Esophagus muscularis mucosa (tissue), 3 donors: Measurements from ENCODE around the gene ZSWIM6.

ENCODE experiments used
- POLR2A ChIP-seq: fragments of 450-650 bp; IDR thresholded peaks from one replicate; pipeline ENCODE4 v1.6.1; 2017; ENCODE audit warnings: antibody characterized with exemption, moderate library complexity, mild to moderate bottlenecking, low read depth
- POLR2AphosphoS5 ChIP-seq, 2 donors: sonication (generic); formaldehyde crosslinking; IDR thresholded peaks; one replicate each; pipeline ENCODE4 v1.6.1; 2017; ENCODE audit warnings: antibody characterized with exemption in 2 of 2
- TF ChIP-seq, protein P1 (sequence below), 3 experiments: fragments of 200-600 bp in 2 of 3; fragments of 450-650 bp in 1 of 3; sonication (generic) in 2 of 3; IDR thresholded peaks; one replicate each; pipeline ENCODE4 v1.5.1; 2017 to 2019; ENCODE audit warnings: antibody characterized with exemption in 3 of 3, mild to moderate bottlenecking in 2 of 3, moderate library complexity in 1 of 3

DNA sequence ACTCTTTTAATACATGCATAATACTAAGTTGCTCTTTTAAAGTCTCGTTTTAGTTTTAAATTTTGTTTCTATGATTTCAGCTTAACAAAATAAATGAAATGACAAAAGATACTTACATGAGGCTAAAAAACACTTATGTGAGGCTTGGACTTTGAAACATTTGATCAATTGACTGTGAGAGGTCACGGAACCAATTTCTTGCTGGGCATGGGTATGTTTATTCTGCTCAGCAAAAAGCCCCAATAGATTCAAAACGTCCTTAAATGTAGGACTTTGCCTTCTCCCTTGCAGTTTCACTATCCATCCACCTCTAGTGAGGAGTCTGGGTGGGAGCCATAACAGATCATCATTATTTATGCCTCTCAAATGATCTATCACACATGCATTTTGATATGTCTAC, 191.9 kb downstream of the ZSWIM6 start:
- TF ChIP-seq, protein P1, sequence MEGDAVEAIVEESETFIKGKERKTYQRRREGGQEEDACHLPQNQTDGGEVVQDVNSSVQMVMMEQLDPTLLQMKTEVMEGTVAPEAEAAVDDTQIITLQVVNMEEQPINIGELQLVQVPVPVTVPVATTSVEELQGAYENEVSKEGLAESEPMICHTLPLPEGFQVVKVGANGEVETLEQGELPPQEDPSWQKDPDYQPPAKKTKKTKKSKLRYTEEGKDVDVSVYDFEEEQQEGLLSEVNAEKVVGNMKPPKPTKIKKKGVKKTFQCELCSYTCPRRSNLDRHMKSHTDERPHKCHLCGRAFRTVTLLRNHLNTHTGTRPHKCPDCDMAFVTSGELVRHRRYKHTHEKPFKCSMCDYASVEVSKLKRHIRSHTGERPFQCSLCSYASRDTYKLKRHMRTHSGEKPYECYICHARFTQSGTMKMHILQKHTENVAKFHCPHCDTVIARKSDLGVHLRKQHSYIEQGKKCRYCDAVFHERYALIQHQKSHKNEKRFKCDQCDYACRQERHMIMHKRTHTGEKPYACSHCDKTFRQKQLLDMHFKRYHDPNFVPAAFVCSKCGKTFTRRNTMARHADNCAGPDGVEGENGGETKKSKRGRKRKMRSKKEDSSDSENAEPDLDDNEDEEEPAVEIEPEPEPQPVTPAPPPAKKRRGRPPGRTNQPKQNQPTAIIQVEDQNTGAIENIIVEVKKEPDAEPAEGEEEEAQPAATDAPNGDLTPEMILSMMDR (IDR thresholded peaks at IDR 0.05): no peak
- TF ChIP-seq POLR2AphosphoS5 (IDR thresholded peaks at IDR 0.05) (no peak), POLR2A (no peak)
